Measurements from ENCODE around the gene ARSD.
A peak's percentile ranks its signal among the peaks of the same experiment; 100 is the strongest.
"Not testable (repeated sequence)": the region's sequence is repeated elsewhere in the genome, so short reads cannot be mapped to it uniquely, and the experiment has no call there.

Gene ARSD

GRCh38 chrX:2903366-2903765 is 25.8 kb downstream of the ARSD start:
- Histone ChIP-seq H3K4me2 (ENCODE audit: low read length) (no peak overlapping the region), H2AK5ac (ENCODE audit: low read length) (no peak overlapping the region), H4K5ac (ENCODE audit: low read length) (no peak overlapping the region), H3K4me1 (ENCODE audit: control insufficient read depth, low read depth, low read length) (no peaks in the 10 kb centered on the region), H3K56ac (ENCODE audit: low read length) (no peak overlapping the region), H3K79me1 (ENCODE audit: low read length) (no peaks in the 10 kb centered on the region), H3K23ac (ENCODE audit: low read length) (no peak overlapping the region), H3K27ac (ENCODE audit: low read depth, low read length) (no peak overlapping the region), H2BK120ac (ENCODE audit: low read depth, low read length) (no peak overlapping the region), H3K4me3 (ENCODE audit: low read length) (no peak overlapping the region), H3K18ac (ENCODE audit: low read length) (no peak overlapping the region), H3K36me3 (ENCODE audit: control insufficient read depth, insufficient read depth, low read length) (no peaks in the 10 kb centered on the region), H3K79me2 (ENCODE audit: control insufficient read depth, insufficient read depth, low read length) (no peaks in the 10 kb centered on the region), H2BK5ac (ENCODE audit: low read length) (no peak overlapping the region), H4K8ac (ENCODE audit: low read depth, low read length) (no peak overlapping the region), H3K9ac (ENCODE audit: low read length) (no peak overlapping the region), H3K4ac (ENCODE audit: low read depth, low read length) (no peak overlapping the region), H3K27me3 (ENCODE audit: insufficient read depth, low read length, poor library complexity) (no peaks in the 10 kb centered on the region), H2BK15ac (replicated peaks; ENCODE audit: low read depth) (no peak overlapping the region)
- WGBS (ENCODE audit: extremely low coverage, insufficient coverage, low lambda C conversion rate): no CpG with 5 or more reads among the region's 2 CpGs
- DNase-seq: no peak

DNA sequence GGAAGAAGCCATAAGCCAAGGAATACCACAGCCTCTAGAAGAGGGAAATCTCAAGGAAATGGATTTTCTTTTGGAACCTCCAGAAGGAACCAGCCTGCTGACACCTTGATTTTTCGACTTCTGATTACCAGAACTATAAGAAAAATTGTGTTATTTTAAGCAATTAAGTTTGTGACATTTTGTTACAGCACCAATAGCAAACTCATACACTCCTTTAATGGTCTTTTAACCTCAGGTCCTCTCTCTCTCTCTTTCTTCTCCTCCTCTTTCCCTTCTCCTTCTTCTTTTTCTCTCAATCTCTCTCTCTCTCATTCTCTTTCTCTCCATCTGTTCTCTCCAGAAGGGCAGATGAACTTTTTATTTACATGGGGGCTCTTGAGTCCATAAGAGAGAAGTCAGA is 26.3 kb downstream of the ARSD start:
- Histone ChIP-seq H3K9ac (ENCODE audit: low read length) (no peak overlapping the region), H2BK5ac (ENCODE audit: low read length) (no peak overlapping the region), H3K4me1 (ENCODE audit: control insufficient read depth, low read depth, low read length) (no peaks in the 10 kb centered on the region), H3K79me2 (ENCODE audit: control insufficient read depth, insufficient read depth, low read length) (no peaks in the 10 kb centered on the region), H3K56ac (ENCODE audit: low read length) (no peak overlapping the region), H2BK120ac (ENCODE audit: low read depth, low read length) (no peak overlapping the region), H3K79me1 (ENCODE audit: low read length) (no peaks in the 10 kb centered on the region), H3K27ac (ENCODE audit: low read depth, low read length) (no peak overlapping the region), H3K4me2 (ENCODE audit: low read length) (no peak overlapping the region), H2AK5ac (ENCODE audit: low read length) (no peak overlapping the region), H4K8ac (ENCODE audit: low read depth, low read length) (no peak overlapping the region), H3K18ac (ENCODE audit: low read length) (no peak overlapping the region), H3K4ac (ENCODE audit: low read depth, low read length) (no peak overlapping the region), H3K23ac (ENCODE audit: low read length) (no peak overlapping the region), H4K5ac (ENCODE audit: low read length) (no peak overlapping the region), H3K36me3 (ENCODE audit: control insufficient read depth, insufficient read depth, low read length) (no peaks in the 10 kb centered on the region), H3K27me3 (ENCODE audit: insufficient read depth, low read length, poor library complexity) (no peaks in the 10 kb centered on the region), H3K4me3 (ENCODE audit: low read length) (no peak overlapping the region), H2BK15ac (replicated peaks; ENCODE audit: low read depth) (no peak overlapping the region)
- no peak for DNase-seq
- no CpG with 5 or more reads among the region's 1 CpG for WGBS (ENCODE audit: extremely low coverage, insufficient coverage, low lambda C conversion rate)

DNA sequence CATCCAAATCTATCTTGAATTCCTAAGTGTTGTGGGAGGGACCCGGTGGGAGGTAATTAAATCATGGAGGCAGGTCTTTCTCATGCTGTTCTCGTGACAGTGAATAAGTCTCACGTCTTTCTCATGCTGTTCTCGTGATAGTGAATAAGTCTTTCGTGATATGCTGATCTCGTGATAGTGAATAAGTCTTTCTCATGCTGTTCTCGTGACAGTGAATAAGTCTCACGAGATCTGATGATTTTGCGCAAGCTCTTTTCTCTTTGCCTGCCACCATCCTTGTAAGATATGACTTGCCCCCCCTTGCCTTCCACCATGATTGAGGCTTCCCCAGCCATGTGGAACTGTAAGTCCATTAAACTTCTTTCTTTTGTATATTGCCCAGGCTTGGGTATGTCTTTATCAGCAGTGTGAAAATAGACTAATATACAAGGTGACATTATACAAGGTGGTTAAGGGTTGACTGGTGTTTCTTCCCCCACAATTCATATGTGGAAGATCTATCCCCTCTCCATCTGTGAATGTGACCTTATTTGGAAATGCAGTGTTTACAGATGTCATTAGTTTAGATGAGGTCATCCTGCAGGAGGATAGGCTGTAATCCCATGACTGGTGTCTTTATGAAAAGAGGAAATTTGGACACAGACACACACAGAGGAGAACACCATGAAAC is 27.6 kb downstream of the ARSD start:
- Histone ChIP-seq H4K5ac (ENCODE audit: low read length) (no peak overlapping the region), H2AK5ac (ENCODE audit: low read length) (no peak overlapping the region), H2BK5ac (ENCODE audit: low read length) (no peak overlapping the region), H3K36me3 (ENCODE audit: control insufficient read depth, insufficient read depth, low read length) (no peaks in the 10 kb centered on the region), H3K9ac (ENCODE audit: low read length) (no peak overlapping the region), H3K56ac (ENCODE audit: low read length) (no peak overlapping the region), H3K4me2 (ENCODE audit: low read length) (no peak overlapping the region), H3K4ac (ENCODE audit: low read depth, low read length) (no peak overlapping the region), H3K18ac (ENCODE audit: low read length) (no peak overlapping the region), H3K23ac (ENCODE audit: low read length) (no peak overlapping the region), H3K27ac (ENCODE audit: low read depth, low read length) (no peak overlapping the region), H3K79me2 (ENCODE audit: control insufficient read depth, insufficient read depth, low read length) (no peaks in the 10 kb centered on the region), H3K4me3 (ENCODE audit: low read length) (no peak overlapping the region), H3K79me1 (ENCODE audit: low read length) (no peaks in the 10 kb centered on the region), H2BK15ac (replicated peaks; ENCODE audit: low read depth) (no peak overlapping the region), H2BK120ac (ENCODE audit: low read depth, low read length) (no peak overlapping the region), H3K27me3 (ENCODE audit: insufficient read depth, low read length, poor library complexity) (no peaks in the 10 kb centered on the region), H3K4me1 (ENCODE audit: control insufficient read depth, low read depth, low read length) (no peaks in the 10 kb centered on the region), H4K8ac (ENCODE audit: low read depth, low read length) (no peak overlapping the region)
- peak; percentile 55 for DNase-seq
- WGBS (ENCODE audit: extremely low coverage, insufficient coverage, low lambda C conversion rate): no CpG with 5 or more reads among the region's 9 CpGs

- no peaks in the 10 kb centered on the region for H3K4me1 ChIP-seq (ENCODE audit: control insufficient read depth, low read depth, low read length)
- peak overlapping the region; percentile 89 for H3K27ac ChIP-seq (ENCODE audit: low read depth, low read length)
- no peaks in the 10 kb centered on the region for H3K79me2 ChIP-seq (ENCODE audit: control insufficient read depth, insufficient read depth, low read length)
- H3K27me3 ChIP-seq (ENCODE audit: insufficient read depth, low read length, poor library complexity): no peaks in the 10 kb centered on the region
- H2AK5ac ChIP-seq (ENCODE audit: low read length): no peak overlapping the region
- no peaks in the 10 kb centered on the region for H3K79me1 ChIP-seq (ENCODE audit: low read length)
- H3K9ac ChIP-seq (ENCODE audit: low read length): no peak overlapping the region
- H2BK15ac ChIP-seq (replicated peaks; ENCODE audit: low read depth): peak overlapping the region; percentile 92
- H3K4me3 ChIP-seq (ENCODE audit: low read length): no peak overlapping the region
- peak overlapping the region; percentile 12 for H3K4ac ChIP-seq (ENCODE audit: low read depth, low read length)
- WGBS (ENCODE audit: extremely low coverage, insufficient coverage, low lambda C conversion rate): no CpG with 5 or more reads among the region's 13 CpGs
- no peak overlapping the region for H4K8ac ChIP-seq (ENCODE audit: low read depth, low read length)
- H3K4me2 ChIP-seq (ENCODE audit: low read length): no peak overlapping the region
- no peaks in the 10 kb centered on the region for H3K36me3 ChIP-seq (ENCODE audit: control insufficient read depth, insufficient read depth, low read length)
- no peak overlapping the region for H3K23ac ChIP-seq (ENCODE audit: low read length)
- peak overlapping the region; percentile 71 for H3K56ac ChIP-seq (ENCODE audit: low read length)
- H2BK5ac ChIP-seq (ENCODE audit: low read length): no peak overlapping the region
- no peak for DNase-seq
- H3K18ac ChIP-seq (ENCODE audit: low read length): peak overlapping the region; percentile 71
- H2BK120ac ChIP-seq (ENCODE audit: low read depth, low read length): peak overlapping the region; percentile 88
- H4K5ac ChIP-seq (ENCODE audit: low read length): no peak overlapping the region
These were observed 30.2 kb downstream of the ARSD start for GRCh38 chrX:2898846-2899512.

DNA sequence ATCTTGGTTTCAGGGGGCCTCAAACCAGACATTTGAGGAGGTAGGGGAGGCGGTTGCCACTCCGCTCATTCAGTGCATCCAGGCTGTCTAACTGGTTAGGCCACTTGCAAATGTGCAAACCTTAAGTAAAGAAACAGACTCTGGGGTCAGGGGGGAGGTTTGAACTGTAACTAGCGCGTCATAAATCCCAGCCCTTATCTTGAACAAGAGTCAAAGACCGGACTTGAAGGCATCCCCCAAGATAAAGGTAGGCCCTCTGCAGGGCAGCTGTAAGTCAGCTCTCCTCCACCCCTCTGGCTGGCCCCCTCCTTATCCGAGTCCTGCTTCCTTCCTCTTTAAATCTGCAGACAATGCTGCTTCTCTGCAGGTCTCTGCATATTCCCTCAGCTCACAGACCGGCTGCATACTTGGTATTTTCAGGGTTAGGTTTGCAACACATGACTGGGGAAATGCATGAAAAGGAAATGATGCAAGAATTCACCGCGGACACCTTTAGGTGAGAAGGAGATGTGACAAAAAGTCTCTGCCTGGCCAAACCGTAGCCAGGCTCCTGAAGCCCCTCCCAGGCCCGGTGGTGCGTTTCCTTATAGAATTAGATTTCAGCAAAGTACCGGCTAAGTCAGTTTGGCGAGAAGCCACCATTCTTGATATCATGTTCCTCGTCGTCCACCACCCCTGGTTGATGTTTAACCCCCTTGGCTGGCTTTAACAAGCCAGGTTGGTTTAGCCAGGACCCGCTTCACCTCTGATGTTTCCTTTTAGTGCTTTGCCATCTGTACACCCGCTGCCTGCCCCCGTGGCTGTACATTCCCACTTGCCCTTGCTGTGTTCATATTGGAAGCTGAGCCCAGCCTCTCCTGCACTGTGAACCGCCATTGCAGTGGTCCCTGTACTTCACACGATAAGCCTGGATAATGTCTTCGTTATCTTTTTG is 31.2 kb downstream of the ARSD start:
- not testable (repeated sequence) for H3K79me1 ChIP-seq (ENCODE audit: low read length); H2AK5ac ChIP-seq (ENCODE audit: low read length); H3K23ac ChIP-seq (ENCODE audit: low read length); H3K4me1 ChIP-seq (ENCODE audit: control insufficient read depth, low read depth, low read length); H4K8ac ChIP-seq (ENCODE audit: low read depth, low read length); H3K79me2 ChIP-seq (ENCODE audit: control insufficient read depth, insufficient read depth, low read length); H4K5ac ChIP-seq (ENCODE audit: low read length); H3K27me3 ChIP-seq (ENCODE audit: insufficient read depth, low read length, poor library complexity); H3K4me3 ChIP-seq (ENCODE audit: low read length); H3K4me2 ChIP-seq (ENCODE audit: low read length); H3K36me3 ChIP-seq (ENCODE audit: control insufficient read depth, insufficient read depth, low read length)
- H3K4ac ChIP-seq (ENCODE audit: low read depth, low read length): peak overlapping the region; percentile 0
- H3K27ac ChIP-seq (ENCODE audit: low read depth, low read length): peak overlapping the region; percentile 90
- H3K9ac ChIP-seq (ENCODE audit: low read length): peak overlapping the region; percentile 46
- no CpG with 5 or more reads among the region's 22 CpGs for WGBS (ENCODE audit: extremely low coverage, insufficient coverage, low lambda C conversion rate)
- peak overlapping the region; percentile 39 for H2BK5ac ChIP-seq (ENCODE audit: low read length)
- H2BK120ac ChIP-seq (ENCODE audit: low read depth, low read length): peak overlapping the region; percentile 14
- peak overlapping the region; percentile 92 for H2BK15ac ChIP-seq (replicated peaks; ENCODE audit: low read depth)
- peak; percentile 88 for DNase-seq
- H3K56ac ChIP-seq (ENCODE audit: low read length): peak overlapping the region; percentile 71
- H3K18ac ChIP-seq (ENCODE audit: low read length): peak overlapping the region; percentile 45

Data from mesendoderm (in vitro differentiated cells).